Measurements from ENCODE around the gene CTBP2. TPM values are rescaled to one million over a fixed set of nuclear protein-coding genes. Genes with fewer than 3 reads are reported as not detected.
A peak's percentile ranks its signal among the peaks of the same experiment; 100 is the strongest.

CTBP2 gene
- total RNA-seq, 1 experiment from 2014 or later = 212 TPM

GRCh38 chr10:125008689-125009638 is 151.4 kb downstream of the CTBP2 start:
- H4K8ac ChIP-seq (replicated peaks; ENCODE audit: insufficient read length, low read depth, low read length) = no peak overlapping the region
- H3K27me3 ChIP-seq (ENCODE audit: insufficient read depth, low read length) = no peaks in the 10 kb centered on the region
- H3K4me2 ChIP-seq (ENCODE audit: insufficient read depth, insufficient read length, low read length) = no peak overlapping the region
- H2BK15ac ChIP-seq (ENCODE audit: low read depth, low read length) = no peak overlapping the region
- no CpG with 5 or more reads among the region's 22 CpGs for WGBS (ENCODE audit: extremely low coverage, insufficient read length, low lambda C conversion rate)
- H3K4me3 Mint-ChIP-seq = no peak overlapping the region
- no peaks in the 10 kb centered on the region for H3K23me2 ChIP-seq (ENCODE audit: insufficient read length, low read depth, low read length, poor library complexity, severe bottlenecking)
- no peaks in the 10 kb centered on the region for H3K9me3 ChIP-seq (ENCODE audit: control insufficient read depth, low read depth, low read length)
- H3K27ac Mint-ChIP-seq = peak overlapping the region; percentile 28 to 89 (median 83); a peak in 5 of 7 replicates
- peaks cover 39 to 52% of the 10 kb centered on the region in 2 experiments for H3K4me1 Mint-ChIP-seq
- H3K27me3 Mint-ChIP-seq (ENCODE audit: low read depth) = no peaks in the 10 kb centered on the region; the same call in 1 of the 2 replicates
- no peak overlapping the region for H3K18ac ChIP-seq (ENCODE audit: insufficient read length, low read depth, low read length)
- H2BK20ac ChIP-seq (ENCODE audit: low read depth, low read length, poor library complexity, severe bottlenecking) = no peak overlapping the region
- H4K91ac ChIP-seq (ENCODE audit: insufficient read length, low read depth, low read length) = no peak overlapping the region
- H3K36me3 Mint-ChIP-seq (ENCODE audit: insufficient read depth in 1 of 3, low read depth in 3 of 3) = peaks cover 38 to 67% (median 56%) of the 10 kb centered on the region in 3 experiments
- no peak overlapping the region for H3K14ac ChIP-seq (ENCODE audit: insufficient read depth, low read length)
- TF ChIP-seq, protein P1, sequence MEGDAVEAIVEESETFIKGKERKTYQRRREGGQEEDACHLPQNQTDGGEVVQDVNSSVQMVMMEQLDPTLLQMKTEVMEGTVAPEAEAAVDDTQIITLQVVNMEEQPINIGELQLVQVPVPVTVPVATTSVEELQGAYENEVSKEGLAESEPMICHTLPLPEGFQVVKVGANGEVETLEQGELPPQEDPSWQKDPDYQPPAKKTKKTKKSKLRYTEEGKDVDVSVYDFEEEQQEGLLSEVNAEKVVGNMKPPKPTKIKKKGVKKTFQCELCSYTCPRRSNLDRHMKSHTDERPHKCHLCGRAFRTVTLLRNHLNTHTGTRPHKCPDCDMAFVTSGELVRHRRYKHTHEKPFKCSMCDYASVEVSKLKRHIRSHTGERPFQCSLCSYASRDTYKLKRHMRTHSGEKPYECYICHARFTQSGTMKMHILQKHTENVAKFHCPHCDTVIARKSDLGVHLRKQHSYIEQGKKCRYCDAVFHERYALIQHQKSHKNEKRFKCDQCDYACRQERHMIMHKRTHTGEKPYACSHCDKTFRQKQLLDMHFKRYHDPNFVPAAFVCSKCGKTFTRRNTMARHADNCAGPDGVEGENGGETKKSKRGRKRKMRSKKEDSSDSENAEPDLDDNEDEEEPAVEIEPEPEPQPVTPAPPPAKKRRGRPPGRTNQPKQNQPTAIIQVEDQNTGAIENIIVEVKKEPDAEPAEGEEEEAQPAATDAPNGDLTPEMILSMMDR (conservative IDR thresholded peaks at IDR 0.05) = 0 out of 3 replicates have a peak, but pooled peaks have one; percentile 14
- no peak overlapping the region for H2AK5ac ChIP-seq (ENCODE audit: insufficient read length, low read length)
- peaks cover 38% of the 10 kb centered on the region; the same call in 1 of the 2 replicates for H3K79me2 ChIP-seq (ENCODE audit: insufficient read depth, low read length)
- H2BK120ac ChIP-seq (ENCODE audit: low read depth, low read length, poor library complexity, severe bottlenecking) = no peak overlapping the region
- no peak overlapping the region for H3K56ac ChIP-seq (ENCODE audit: insufficient read length, low read depth, low read length)
- no peak for DNase-seq
- no peaks in the 10 kb centered on the region; the same call in 1 of the 2 replicates for H3K4me1 ChIP-seq (ENCODE audit: insufficient read depth, low read length)
- no peak overlapping the region for H4K5ac ChIP-seq (ENCODE audit: insufficient read length, low read depth, low read length)
- H2AFZ ChIP-seq (ENCODE audit: low read length) = no peak overlapping the region
- no peak overlapping the region for H2BK12ac ChIP-seq (ENCODE audit: insufficient read length, low read depth, low read length)
- peaks cover 13% of the 10 kb centered on the region for H3K79me1 ChIP-seq (ENCODE audit: insufficient read depth, low read depth, low read length, poor library complexity, severe bottlenecking)
- H3K9me3 Mint-ChIP-seq = no peaks in the 10 kb centered on the region; a peak in 1 of 5 replicates
- no peak overlapping the region for H3T11ph ChIP-seq (ENCODE audit: low read length)
- no peak overlapping the region for H3K4ac ChIP-seq (ENCODE audit: low read depth, low read length)
- H3K9ac ChIP-seq (ENCODE audit: extremely low read depth, insufficient read length, low read length) = no peak overlapping the region
- no peak overlapping the region for H3K23ac ChIP-seq (ENCODE audit: insufficient read length, low read depth, low read length)
- no peak overlapping the region for H3K27ac ChIP-seq (ENCODE audit: insufficient read length, low read depth, low read length)
- no peak overlapping the region for H2BK5ac ChIP-seq (ENCODE audit: insufficient read length, low read length)
- no peaks in the 10 kb centered on the region for H4K20me1 ChIP-seq (ENCODE audit: control insufficient read depth, insufficient read depth, insufficient read length)
